MM.1S (cell line): ENCODE measurements around the gene MTA3.

Source experiments
- CTCF ChIP-seq: fragments of 300-600 bp; sonication (generic); IDR thresholded peaks from 2 replicates; pipeline ENCODE4 v1.5.1; 2016; ENCODE audit warnings: antibody characterized with exemption, low read length, mixed read lengths
- EZH2 ChIP-seq: fragments of 300-600 bp; sonication (generic); optimal IDR thresholded peaks from 2 replicates; pipeline ENCODE3; 2017; ENCODE audit warnings: low read depth, mild to moderate bottlenecking, antibody characterized with exemption, low read length, mixed read lengths
- EZH2phosphoT487 ChIP-seq: fragments of 300-600 bp; sonication (generic); IDR thresholded peaks from 2 replicates; pipeline ENCODE4 v1.6.1; 2018; ENCODE audit warnings: antibody characterized with exemption, low read length

GRCh38 chr2:42624047-42624446 lies 55.6 kb downstream of the MTA3 start:
- TF ChIP-seq CTCF (no peak), EZH2 (no peak), EZH2phosphoT487 (no peak)
